ENCODE data around the gene CTNNA3. TPM values are rescaled to one million over a fixed set of nuclear protein-coding genes. Genes with fewer than 3 reads are reported as not detected.

The CTNNA3 gene
- total and polyA plus RNA-seq, 12 donors = 2.0 to 213 (median 171) TPM

GRCh38 chr10:66680886-66681285 is 1015.1 kb downstream of the CTNNA3 start:
- H3K36me3 ChIP-seq = no peaks in the 10 kb centered on the region
- no peak overlapping the region for H3K27ac ChIP-seq
- no peaks in the 10 kb centered on the region for H3K9me3 ChIP-seq
- no peak overlapping the region for H3K4me3 ChIP-seq
- H3K4me1 ChIP-seq = no peaks in the 10 kb centered on the region
- intact Hi-C loops (cut with DNase I) = no loop called here
- 88 to 94% methylated on average over 1 of the region's 1 CpG for WGBS, 2 donors
- no peak for ATAC-seq
- no peaks in the 10 kb centered on the region for H3K27me3 ChIP-seq
- no peak for DNase-seq
- no peak for TF ChIP-seq CTCF (IDR thresholded peaks at IDR 0.05)

- Histone ChIP-seq H3K9me3 (no peaks in the 10 kb centered on the region), H3K36me3 (no peaks in the 10 kb centered on the region), H3K4me1 (no peaks in the 10 kb centered on the region), H3K4me3 (no peak overlapping the region), H3K27ac (no peak overlapping the region), H3K27me3 (no peaks in the 10 kb centered on the region)
- 87 to 88% methylated on average over 3 of the region's 3 CpGs for WGBS, 2 donors
- TF ChIP-seq CTCF (IDR thresholded peaks at IDR 0.05) = no peak
- intact Hi-C loops (cut with DNase I) = no loop called here
- DNase-seq (no peak), ATAC-seq (no peak)
Observed at GRCh38 chr10:66678521-66678920, 1017.5 kb downstream of the CTNNA3 start.

GRCh38 chr10:66673071-66673470 is 1022.9 kb downstream of the CTNNA3 start:
- Histone ChIP-seq H3K9me3 (no peaks in the 10 kb centered on the region), H3K27me3 (no peaks in the 10 kb centered on the region), H3K27ac (no peak overlapping the region), H3K4me3 (no peak overlapping the region), H3K36me3 (no peaks in the 10 kb centered on the region), H3K4me1 (no peaks in the 10 kb centered on the region)
- 80 to 88% methylated on average over 2 of the region's 2 CpGs for WGBS, 2 donors
- ATAC-seq (no peak), DNase-seq (no peak)
- TF ChIP-seq CTCF (IDR thresholded peaks at IDR 0.05) = no peak
- intact Hi-C loops (cut with DNase I) = no loop called here

GRCh38 chr10:66671562-66671961 is 1024.4 kb downstream of the CTNNA3 start:
- intact Hi-C loops (cut with DNase I) = no loop called here
- WGBS, 2 donors = 48 to 76% methylated on average over 1 of the region's 1 CpG
- ATAC-seq (no peak), DNase-seq (no peak)
- no peaks in the 10 kb centered on the region for H3K36me3 ChIP-seq
- H3K9me3 ChIP-seq = no peaks in the 10 kb centered on the region
- no peak for TF ChIP-seq CTCF (IDR thresholded peaks at IDR 0.05)
- H3K27me3 ChIP-seq = no peaks in the 10 kb centered on the region
- no peak overlapping the region for H3K27ac ChIP-seq
- no peaks in the 10 kb centered on the region for H3K4me1 ChIP-seq
- no peak overlapping the region for H3K4me3 ChIP-seq

- DNase-seq (no peak), ATAC-seq (no peak)
- 71 to 85% methylated on average over 1 of the region's 1 CpG for WGBS, 2 donors
- Histone ChIP-seq H3K4me3 (no peak overlapping the region), H3K4me1 (no peaks in the 10 kb centered on the region), H3K36me3 (no peaks in the 10 kb centered on the region), H3K27ac (no peak overlapping the region), H3K27me3 (no peaks in the 10 kb centered on the region), H3K9me3 (no peaks in the 10 kb centered on the region)
- TF ChIP-seq CTCF (IDR thresholded peaks at IDR 0.05) = no peak
- intact Hi-C loops (cut with DNase I) = no loop called here
Observed at GRCh38 chr10:66671064-66671463, 1024.9 kb downstream of the CTNNA3 start.
